Rectal smooth muscle tissue (tissue), 1 donor: ENCODE measurements around the gene SPDEF.

Source experiments
- H3K27ac ChIP-seq: one replicate; pipeline ENCODE4 v1.7.0; 2013; ENCODE audit warnings: low read depth, low read length, inconsistent platforms
- H3K27me3 ChIP-seq: one replicate; pipeline ENCODE4 v1.7.0; 2013; ENCODE audit warnings: low read length; ENCODE audit not compliant: control insufficient read depth, insufficient read depth
- H3K36me3 ChIP-seq: one replicate; pipeline ENCODE4 v1.7.0; 2013; ENCODE audit warnings: low read length; ENCODE audit not compliant: control insufficient read depth, insufficient read depth
- H3K4me1 ChIP-seq: one replicate; pipeline ENCODE4 v1.7.0; 2013; ENCODE audit warnings: low read length; ENCODE audit not compliant: control insufficient read depth, insufficient read depth
- H3K4me3 ChIP-seq: one replicate; pipeline ENCODE4 v1.7.0; 2013; ENCODE audit warnings: low read length
- H3K9ac ChIP-seq: one replicate; pipeline ENCODE4 v1.7.0; 2013; ENCODE audit warnings: low read length

Gene SPDEF

GRCh38 chr6:34568341-34569201, 12.4 kb upstream of the SPDEF start:
- H3K9ac ChIP-seq, result no peak overlapping the region
- peaks cover 9% of the 10 kb centered on the region for H3K27me3 ChIP-seq
- H3K4me3 ChIP-seq, result no peak overlapping the region
- H3K36me3 ChIP-seq, result no peaks in the 10 kb centered on the region
- no peak overlapping the region for H3K27ac ChIP-seq
- no peaks in the 10 kb centered on the region for H3K4me1 ChIP-seq

DNA sequence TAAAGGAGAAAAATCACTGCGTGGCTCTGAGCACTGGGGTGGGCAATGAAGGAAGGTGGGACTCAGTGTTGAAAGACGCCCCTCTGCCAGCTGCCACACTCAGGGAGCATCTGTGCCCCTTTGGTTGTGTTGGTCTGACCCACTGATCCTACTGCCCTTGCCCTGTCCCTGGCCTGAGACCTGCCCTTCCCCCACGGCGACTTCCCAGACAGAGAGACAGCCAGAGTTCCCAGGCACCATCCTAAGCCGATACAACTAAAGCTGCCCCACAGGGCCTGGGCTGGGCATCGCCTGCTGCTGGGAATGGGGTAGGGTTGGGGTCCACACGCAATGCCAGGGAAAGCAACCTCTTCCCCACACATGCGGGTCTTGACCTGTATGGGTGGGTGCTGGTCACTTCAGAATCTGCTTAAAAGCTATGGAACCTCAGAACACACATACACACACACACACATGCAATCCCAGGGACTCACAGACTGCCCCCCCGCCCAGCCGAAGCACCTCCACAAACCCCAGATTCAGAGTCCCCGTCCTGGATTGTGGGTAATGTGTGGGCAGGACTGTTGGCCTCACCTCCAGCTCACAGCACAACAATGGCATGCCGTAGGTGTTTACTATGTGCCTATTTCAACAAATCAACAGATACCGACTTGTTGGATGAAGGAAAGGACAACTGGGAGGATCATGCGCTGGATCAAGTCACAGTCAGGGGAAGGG, 10.9 kb upstream of the SPDEF start:
- Histone ChIP-seq H3K4me1 (no peaks in the 10 kb centered on the region), H3K4me3 (no peak overlapping the region), H3K27me3 (peaks cover 12% of the 10 kb centered on the region), H3K36me3 (no peaks in the 10 kb centered on the region), H3K27ac (no peak overlapping the region), H3K9ac (no peak overlapping the region)

DNA sequence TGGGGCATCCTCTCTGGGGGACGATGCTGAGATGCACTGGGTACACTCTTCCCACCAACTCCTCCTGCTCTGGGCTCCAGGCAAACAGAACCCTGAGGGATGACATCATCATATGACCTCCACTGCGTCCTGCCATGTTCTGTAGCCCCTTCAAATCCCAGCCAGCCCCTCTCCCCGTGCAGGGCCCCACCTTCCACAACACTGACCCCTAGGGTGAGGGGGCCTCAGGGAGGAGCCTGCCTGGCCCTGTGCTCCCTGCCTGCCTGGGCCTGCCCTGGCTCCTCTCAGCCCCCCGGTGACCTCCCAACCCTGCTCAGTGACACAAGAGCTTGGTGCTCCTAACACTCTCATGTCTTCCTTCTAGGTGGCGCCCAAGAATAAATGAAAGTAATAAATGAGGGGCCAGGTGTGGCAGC, 9.6 kb upstream of the SPDEF start:
- Histone ChIP-seq H3K9ac (no peak overlapping the region), H3K4me1 (no peaks in the 10 kb centered on the region), H3K27ac (no peak overlapping the region), H3K4me3 (no peak overlapping the region), H3K36me3 (no peaks in the 10 kb centered on the region), H3K27me3 (peaks cover 12% of the 10 kb centered on the region)

DNA sequence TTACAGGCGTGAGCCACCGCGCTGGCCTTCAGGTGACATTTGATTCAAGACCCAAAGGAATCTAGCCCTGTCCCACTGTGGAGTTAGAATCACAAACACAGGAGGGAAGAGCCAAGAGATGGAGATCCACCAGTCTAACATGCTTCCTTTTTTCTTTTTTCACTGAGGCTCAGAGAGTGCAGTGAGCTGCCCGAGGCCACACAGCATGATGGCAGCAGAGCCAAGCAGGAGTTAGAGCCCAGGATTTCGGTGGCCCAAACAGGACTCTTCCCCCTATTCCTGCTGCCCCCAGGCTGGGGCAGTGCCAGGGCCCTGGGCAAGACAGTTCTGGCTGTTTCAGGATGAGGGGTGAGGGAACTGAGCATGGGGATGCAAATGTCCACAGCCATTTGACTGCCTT, 8.1 kb upstream of the SPDEF start:
- Histone ChIP-seq H3K36me3 (no peaks in the 10 kb centered on the region), H3K4me1 (no peaks in the 10 kb centered on the region), H3K4me3 (no peak overlapping the region), H3K27ac (no peak overlapping the region), H3K27me3 (peaks cover 8% of the 10 kb centered on the region), H3K9ac (no peak overlapping the region)

GRCh38 chr6:34563513-34563870, 7.4 kb upstream of the SPDEF start:
- no peak overlapping the region for H3K9ac ChIP-seq
- H3K4me3 ChIP-seq, result no peak overlapping the region
- H3K4me1 ChIP-seq, result no peaks in the 10 kb centered on the region
- peaks cover 4% of the 10 kb centered on the region for H3K27me3 ChIP-seq
- H3K36me3 ChIP-seq, result no peaks in the 10 kb centered on the region
- no peak overlapping the region for H3K27ac ChIP-seq

- Histone ChIP-seq H3K27me3 (peaks cover 4% of the 10 kb centered on the region), H3K4me1 (no peaks in the 10 kb centered on the region)
Measured at GRCh38 chr6:34562861-34563512, 6.9 kb upstream of the SPDEF start.

DNA sequence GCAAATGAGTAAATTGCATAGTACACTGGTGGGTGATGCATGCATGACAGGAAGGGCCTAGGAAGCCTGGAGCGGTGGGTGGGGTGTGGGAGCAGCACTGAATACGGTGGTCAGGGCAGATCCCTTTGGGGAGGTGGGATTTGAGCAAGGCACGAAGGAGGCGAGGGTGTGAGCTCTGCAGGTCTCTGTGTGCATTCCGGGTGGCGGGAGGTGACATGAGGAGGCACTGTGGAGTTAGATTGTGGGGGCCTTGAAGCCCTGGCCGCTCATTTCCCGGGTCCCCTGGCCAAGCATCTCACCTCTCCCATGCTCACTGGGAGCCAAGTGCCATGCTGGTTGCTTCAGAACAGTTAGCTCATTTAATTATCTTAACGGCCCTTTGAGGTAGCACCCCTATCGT, 6.2 kb upstream of the SPDEF start:
- H3K27me3 ChIP-seq, result peaks cover 4% of the 10 kb centered on the region
- no peak overlapping the region for H3K9ac ChIP-seq
- H3K4me1 ChIP-seq, result no peaks in the 10 kb centered on the region
- H3K36me3 ChIP-seq, result no peaks in the 10 kb centered on the region
- H3K27ac ChIP-seq, result no peak overlapping the region
- H3K4me3 ChIP-seq, result no peak overlapping the region

More at GRCh38 chr6:34562861-34563512, 6.9 kb upstream of the SPDEF start:
- Histone ChIP-seq H3K27ac (no peak overlapping the region), H3K36me3 (no peaks in the 10 kb centered on the region), H3K9ac (no peak overlapping the region), H3K4me3 (no peak overlapping the region)

GRCh38 chr6:34561227-34561530, 5.0 kb upstream of the SPDEF start:
- H3K27ac ChIP-seq, result no peak overlapping the region
- H3K4me3 ChIP-seq, result no peak overlapping the region
- H3K9ac ChIP-seq, result no peak overlapping the region
- no peaks in the 10 kb centered on the region for H3K4me1 ChIP-seq
- H3K36me3 ChIP-seq, result no peaks in the 10 kb centered on the region
- peaks cover 4% of the 10 kb centered on the region for H3K27me3 ChIP-seq

- no peak overlapping the region for H3K27ac ChIP-seq
- no peaks in the 10 kb centered on the region for H3K36me3 ChIP-seq
- no peaks in the 10 kb centered on the region for H3K4me1 ChIP-seq
- no peak overlapping the region for H3K9ac ChIP-seq
- peaks cover 4% of the 10 kb centered on the region for H3K27me3 ChIP-seq
- H3K4me3 ChIP-seq, result no peak overlapping the region
Measured at GRCh38 chr6:34560366-34561226, 4.5 kb upstream of the SPDEF start.

GRCh38 chr6:34559651-34560365, 3.7 kb upstream of the SPDEF start:
- Histone ChIP-seq H3K4me3 (no peak overlapping the region), H3K9ac (no peak overlapping the region), H3K27me3 (peaks cover 4% of the 10 kb centered on the region), H3K27ac (no peak overlapping the region), H3K36me3 (no peaks in the 10 kb centered on the region), H3K4me1 (no peaks in the 10 kb centered on the region)

GRCh38 chr6:34558172-34558714, 2.1 kb upstream of the SPDEF start:
- Histone ChIP-seq H3K36me3 (no peaks in the 10 kb centered on the region), H3K4me3 (no peak overlapping the region), H3K9ac (no peak overlapping the region), H3K4me1 (no peaks in the 10 kb centered on the region), H3K27ac (no peak overlapping the region), H3K27me3 (no peaks in the 10 kb centered on the region)
